Activated CD8-positive, alpha-beta memory T cell treated with anti-CD3 and anti-CD28 coated beads, Interleukin-2, amount 50 U/mL, for 48 hours (primary cell): ENCODE data around the gene THADA.
"Not testable (repeated sequence)": the region's sequence is repeated elsewhere in the genome, so short reads cannot be mapped to it uniquely, and the experiment has no call there.

ENCODE experiments used
- DNase-seq: peaks from one replicate; pipeline ENCODE4 v3.0.0-alpha.2; 2020

The THADA gene

DNA sequence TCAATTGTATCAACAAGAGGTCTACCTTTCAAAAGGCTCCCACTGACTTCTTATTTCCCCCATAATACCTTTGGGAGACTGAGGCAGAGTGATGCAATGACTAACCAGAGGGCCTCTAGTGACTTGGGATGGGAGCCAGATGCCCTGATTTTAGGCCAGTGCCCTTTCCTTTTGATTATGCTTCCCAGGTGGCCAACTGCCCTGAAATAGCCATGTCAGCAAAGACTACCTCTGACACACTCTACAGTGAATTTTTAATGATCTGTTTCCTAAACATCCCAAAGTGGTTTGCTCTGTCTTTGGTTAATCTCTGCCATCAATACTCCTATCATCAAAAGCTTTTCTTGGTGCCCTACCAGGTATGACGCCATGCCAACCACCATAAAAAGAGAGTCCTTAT lies 303.5 kb downstream of the THADA start:
- DNase-seq = no peak

- no peak for DNase-seq
Measured at GRCh38 chr2:43289331-43289730, 306.5 kb downstream of the THADA start.

- DNase-seq = no peak
Measured at GRCh38 chr2:43288417-43289305, 307.2 kb downstream of the THADA start.

- no peak for DNase-seq
Measured at GRCh38 chr2:43285987-43286386, 309.9 kb downstream of the THADA start.

GRCh38 chr2:43284967-43285366 lies 310.9 kb downstream of the THADA start:
- DNase-seq = no peak

DNA sequence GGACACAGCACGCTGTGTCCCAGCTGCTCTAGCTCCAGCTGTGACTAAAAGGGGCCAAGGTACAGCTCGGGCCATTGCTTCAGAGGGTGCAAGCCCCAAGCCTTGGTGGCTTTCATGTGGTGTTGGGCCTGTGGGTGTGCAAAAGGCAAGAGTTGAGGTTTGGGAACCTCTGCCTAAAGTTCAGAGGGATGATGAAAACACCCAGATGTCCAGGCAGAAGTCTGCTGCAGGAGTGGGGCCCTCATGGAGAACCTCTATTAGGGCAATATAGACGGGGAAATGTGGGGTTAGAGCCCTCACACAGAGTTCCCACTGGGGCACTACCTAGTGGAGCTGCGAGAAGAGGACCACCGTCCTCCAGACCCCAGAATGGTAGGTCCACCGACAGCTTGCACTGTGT lies 311.5 kb downstream of the THADA start:
- DNase-seq = not testable (repeated sequence)

GRCh38 chr2:43280994-43281393 lies 314.8 kb downstream of the THADA start:
- no peak for DNase-seq

- DNase-seq = no peak
Measured at GRCh38 chr2:43279317-43279840, 316.5 kb downstream of the THADA start.

DNA sequence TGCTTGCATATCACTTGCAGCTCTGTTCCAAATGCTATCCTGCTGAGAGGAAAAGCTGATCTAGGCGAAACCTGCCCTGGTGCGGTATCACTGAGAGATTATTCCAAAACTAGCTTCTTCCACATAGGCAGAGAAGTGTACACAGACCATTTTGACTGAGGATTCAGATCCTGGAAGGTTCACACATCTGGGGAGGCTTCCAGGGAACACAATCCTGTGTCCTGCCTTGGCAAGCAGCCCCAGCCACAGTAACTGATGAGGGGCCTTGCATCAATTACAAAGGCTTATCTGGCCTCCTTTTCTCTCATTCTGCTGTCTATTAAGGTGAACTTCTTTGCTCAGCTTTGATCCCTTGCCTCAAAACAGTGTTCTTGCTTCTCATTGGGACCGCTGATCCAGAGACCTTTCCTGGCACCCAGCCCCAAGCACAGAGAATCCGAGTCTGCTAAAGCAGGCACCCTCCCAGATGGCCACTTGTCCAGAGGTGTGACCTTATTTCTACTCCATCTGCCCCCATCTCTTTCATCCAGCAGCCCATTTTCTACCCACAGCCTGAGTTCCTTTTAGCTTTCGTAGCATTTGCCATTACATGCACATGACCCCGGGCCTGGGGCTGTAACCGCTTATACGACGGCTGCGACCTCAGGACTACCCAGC lies 317.1 kb downstream of the THADA start:
- DNase-seq = no peak

GRCh38 chr2:43276962-43277391 lies 318.9 kb downstream of the THADA start:
- DNase-seq = no peak

GRCh38 chr2:43276266-43276941 lies 319.4 kb downstream of the THADA start:
- no peak for DNase-seq

- no peak for DNase-seq
Measured at GRCh38 chr2:43274721-43275120, 321.1 kb downstream of the THADA start.

DNA sequence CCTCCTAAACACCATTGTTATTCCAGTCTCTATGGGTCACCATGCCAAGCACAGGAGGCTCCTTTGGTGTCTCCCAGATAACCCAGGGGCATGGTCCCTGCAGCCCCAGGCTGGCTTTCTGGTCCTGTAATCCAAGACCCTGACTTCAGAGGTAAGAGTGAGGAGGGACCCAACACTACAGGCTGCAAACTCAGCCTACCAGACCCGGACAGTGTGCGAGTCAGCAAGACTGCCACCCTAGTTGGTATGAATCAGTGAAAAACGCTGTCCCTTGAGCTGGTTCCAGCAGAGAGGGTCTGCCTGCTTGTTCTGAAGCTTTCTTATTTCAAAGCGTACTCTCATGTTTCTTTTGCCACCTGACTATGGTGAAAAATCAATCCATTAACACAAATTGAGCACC lies 321.8 kb downstream of the THADA start:
- no peak for DNase-seq

DNA sequence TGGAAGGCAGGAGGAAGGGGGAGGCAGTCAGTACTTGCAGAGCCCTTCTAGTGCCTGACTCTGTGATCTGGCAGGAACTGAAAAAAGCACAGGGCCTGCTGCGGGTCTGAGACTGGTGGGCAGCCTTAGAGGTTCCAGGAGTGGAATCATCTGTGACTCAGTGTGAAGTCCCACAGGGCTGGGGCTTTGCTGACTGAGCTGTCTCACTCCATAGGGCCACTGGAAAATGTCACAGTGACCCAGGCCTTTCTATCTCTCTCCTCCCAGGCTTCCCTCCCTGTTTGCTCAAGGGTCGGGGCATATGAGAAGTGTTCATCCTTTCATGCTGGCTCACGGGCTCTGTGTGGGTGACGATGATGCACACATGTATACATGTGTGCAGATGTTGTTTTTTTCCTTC lies 322.3 kb downstream of the THADA start:
- DNase-seq = no peak

GRCh38 chr2:43270930-43271615 lies 324.8 kb downstream of the THADA start:
- DNase-seq = no peak

DNA sequence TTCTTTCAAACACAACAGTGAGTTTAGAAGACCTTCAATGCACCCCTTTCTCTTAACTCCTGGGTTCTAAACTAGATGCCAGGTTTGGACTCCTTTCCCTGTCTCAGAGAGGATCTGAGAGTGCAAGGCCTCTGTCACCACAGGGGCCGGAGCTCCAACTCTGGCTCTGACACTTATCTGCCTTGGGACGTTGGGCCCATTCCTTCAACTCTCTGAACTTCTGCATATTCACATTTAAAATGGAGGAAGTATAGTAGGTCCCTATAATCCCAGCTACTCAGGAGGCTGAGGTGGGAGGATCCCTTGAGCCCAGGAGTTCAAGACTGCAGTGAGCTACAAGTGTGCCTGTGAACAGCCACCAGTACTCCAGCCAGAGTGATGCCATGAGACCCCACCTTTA lies 325.4 kb downstream of the THADA start:
- DNase-seq = no peak

- no peak for DNase-seq
Measured at GRCh38 chr2:43269706-43270105, 326.1 kb downstream of the THADA start.

DNA sequence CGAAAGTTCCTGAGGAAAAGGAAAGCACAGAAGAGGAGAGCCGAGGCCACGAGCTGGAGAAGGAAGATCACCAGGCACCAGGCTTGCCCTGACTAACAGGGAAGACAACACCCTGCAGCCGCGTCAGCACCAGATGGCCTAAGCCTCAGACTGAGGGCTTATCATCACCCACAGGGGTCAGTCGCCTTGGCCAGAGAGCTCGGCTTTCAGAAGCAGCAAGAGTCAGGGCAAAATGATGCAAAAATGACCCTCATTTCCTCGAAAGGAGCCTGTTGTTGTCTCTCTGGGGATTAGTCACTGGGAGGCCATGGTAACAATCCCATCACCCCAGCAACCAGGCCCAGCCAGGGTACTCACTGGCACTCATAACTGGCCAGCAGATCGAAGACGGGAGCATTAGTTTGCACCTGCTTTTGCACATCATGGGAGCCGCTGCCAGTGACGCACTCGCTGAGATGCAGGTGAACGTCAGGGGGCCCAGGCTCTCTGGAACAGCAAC lies 326.7 kb downstream of the THADA start:
- no peak for DNase-seq

DNA sequence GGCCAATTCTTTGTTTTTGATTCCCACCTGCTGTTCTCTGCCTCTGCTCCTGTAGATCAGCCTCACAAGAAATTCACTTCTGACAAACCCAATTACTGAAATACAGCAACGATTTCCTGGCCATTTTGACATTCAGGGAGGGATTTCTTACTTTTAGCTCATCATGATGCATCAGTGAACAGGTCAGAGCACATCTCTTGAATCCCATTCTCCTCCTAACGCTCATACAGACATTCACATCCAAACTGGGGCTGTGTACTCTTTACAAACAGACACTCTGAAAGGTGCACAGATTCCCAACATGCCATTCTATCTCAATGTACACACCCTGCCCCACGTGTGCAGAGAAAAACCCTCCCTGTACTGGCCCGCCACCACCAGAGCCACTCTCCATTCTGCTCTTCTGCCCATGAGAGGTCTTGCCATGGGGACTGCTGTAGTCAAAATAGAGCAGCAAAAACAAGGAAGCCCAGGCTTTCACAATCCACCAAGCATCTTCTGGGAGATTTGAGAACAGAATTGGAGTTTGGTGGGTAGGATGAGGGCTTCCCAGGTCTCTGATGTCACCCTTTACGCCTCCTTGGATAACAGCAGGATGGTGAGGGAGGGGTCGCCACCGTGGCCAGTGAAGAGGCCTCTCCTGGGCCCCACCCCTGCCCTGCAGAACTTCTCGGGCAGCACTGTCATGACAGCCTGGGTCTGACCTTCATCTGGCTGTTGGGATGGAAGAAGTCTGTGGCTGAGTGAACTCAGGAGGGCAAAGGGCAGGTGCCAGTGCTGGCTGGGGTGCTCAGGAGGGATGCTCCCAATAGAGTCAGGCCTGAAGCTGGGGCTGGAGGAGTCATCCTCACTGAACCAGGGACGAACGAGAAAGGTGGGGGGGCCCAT lies 327.5 kb downstream of the THADA start:
- DNase-seq = no peak

- no peak for DNase-seq
Measured at GRCh38 chr2:43267381-43267780, 328.5 kb downstream of the THADA start.

- no peak for DNase-seq
Measured at GRCh38 chr2:43266711-43267111, 329.1 kb downstream of the THADA start.

GRCh38 chr2:43265421-43265820 lies 330.4 kb downstream of the THADA start:
- no peak for DNase-seq
